Measurements from ENCODE around the gene SFXN5. TPM values are rescaled to one million over a fixed set of nuclear protein-coding genes. Genes with fewer than 3 reads are reported as not detected.

SFXN5 gene
- total and polyA plus RNA-seq, 2 donors (not counting 3 experiments of a cell fraction or from before 2014, with no cell fraction given): 18.7 to 28.6 TPM

- no peak overlapping the region for H3K4me2 ChIP-seq (ENCODE audit: insufficient read depth, low read length)
- H4K20me1 ChIP-seq (replicated peaks; ENCODE audit: control insufficient read depth, extremely low read depth, insufficient read depth, low read length): no peaks in the 10 kb centered on the region
- H3K9me3 ChIP-seq (replicated peaks; ENCODE audit: control insufficient read depth, insufficient read depth, low read length): no peaks in the 10 kb centered on the region
- H3K27me3 ChIP-seq (ENCODE audit: control insufficient read depth in 2 of 2, insufficient read depth in 2 of 2, low read length in 2 of 2): no peaks in the 10 kb centered on the region
- POLR2A ChIA-PET: no interaction called here
- DNase-seq (ENCODE audit: low read depth, low spot score): no peak
- dilution Hi-C loops (cut with MboI; ENCODE audit: extremely low pct_ligation_motif_present, low sequenced_read_pairs) (no loop called here), intact Hi-C loops (cut with micrococcal nuclease) (no loop called here)
- H2AFZ ChIP-seq (ENCODE audit: low read depth, low read length): no peak overlapping the region
- H3K27ac ChIP-seq (ENCODE audit: insufficient read depth, low read depth, low read length): no peak overlapping the region
- no peaks in the 10 kb centered on the region for H3K79me2 ChIP-seq (ENCODE audit: control insufficient read depth, insufficient read depth, low read length)
- H3K36me3 ChIP-seq (ENCODE audit: control insufficient read depth in 2 of 2, extremely low read depth in 1 of 2, insufficient read depth in 2 of 2, low read length in 2 of 2): no peaks in the 10 kb centered on the region
- no peak overlapping the region for H3K9ac ChIP-seq (replicated peaks; ENCODE audit: extremely low read depth, insufficient read depth, low read length)
- H3K4me1 ChIP-seq (ENCODE audit: control insufficient read depth, extremely low read depth, insufficient read depth, low read length): no peaks in the 10 kb centered on the region
- no peak for TF ChIP-seq GATA2 (IDR thresholded peaks at IDR 0.05; ENCODE audit: insufficient read depth, insufficient read length, low read depth, low read length)
- no peak for TF ChIP-seq MAX (IDR thresholded peaks at IDR 0.05; ENCODE audit: insufficient read depth, insufficient read length)
- H3K4me3 ChIP-seq (replicated peaks in 1 of 3; ENCODE audit: insufficient read depth in 1 of 3, low read depth in 1 of 3, low read length in 3 of 3): no peak overlapping the region
- no peaks in the 10 kb centered on the region for H3K9me1 ChIP-seq (replicated peaks; ENCODE audit: control insufficient read depth, extremely low read depth, insufficient read depth, low read length)
- no peak for FAIRE-seq
- CTCF ChIA-PET: interaction anchor here (1.5 kb wide), 1 partner anchor 55 kb away, joined by 4 read pairs; the partner anchor contains the start of gene SPR
- BruUV-seq (replicated peaks): no TSS peak
Measured at GRCh38 chr2:72942293-72942692, 129.2 kb downstream of the SFXN5 start.

GRCh38 chr2:72940786-72941185, 130.7 kb downstream of the SFXN5 start:
- dilution Hi-C loops (cut with MboI; ENCODE audit: extremely low pct_ligation_motif_present, low sequenced_read_pairs): no loop called here
- no peak overlapping the region for H2AFZ ChIP-seq (ENCODE audit: low read depth, low read length)
- no peaks in the 10 kb centered on the region for H3K79me2 ChIP-seq (ENCODE audit: control insufficient read depth, insufficient read depth, low read length)
- H3K27ac ChIP-seq (ENCODE audit: insufficient read depth, low read depth, low read length): no peak overlapping the region
- H3K9me3 ChIP-seq (replicated peaks; ENCODE audit: control insufficient read depth, insufficient read depth, low read length): no peaks in the 10 kb centered on the region
- H4K20me1 ChIP-seq (replicated peaks; ENCODE audit: control insufficient read depth, extremely low read depth, insufficient read depth, low read length): no peaks in the 10 kb centered on the region
- H3K4me1 ChIP-seq (ENCODE audit: control insufficient read depth, extremely low read depth, insufficient read depth, low read length): no peaks in the 10 kb centered on the region
- BruUV-seq (replicated peaks): no TSS peak
- H3K4me2 ChIP-seq (ENCODE audit: insufficient read depth, low read length): no peak overlapping the region
- no peak for TF ChIP-seq EZH2 (IDR thresholded peaks at IDR 0.05; ENCODE audit: borderline replicate concordance, low read depth, low read length, severe bottlenecking)
- no peak for TF ChIP-seq POLR2AphosphoS5 (IDR thresholded peaks at IDR 0.05; ENCODE audit: insufficient read depth, low read depth, low read length)
- no peak for TF ChIP-seq GATA2 (IDR thresholded peaks at IDR 0.05; ENCODE audit: insufficient read depth, insufficient read length, low read depth, low read length)
- TF ChIP-seq POLR2A (IDR thresholded peaks at IDR 0.05; ENCODE audit: low read depth, low read length): no peak
- TF ChIP-seq MAX (IDR thresholded peaks at IDR 0.05; ENCODE audit: insufficient read depth, insufficient read length): no peak
- TF ChIP-seq MYC (IDR thresholded peaks at IDR 0.05; ENCODE audit: low read depth, low read length): no peak
- no peak for TF ChIP-seq CTCF (IDR thresholded peaks at IDR 0.05; ENCODE audit: extremely low read depth in 1 of 2, insufficient read depth in 1 of 2, low read depth in 1 of 2, low read length in 2 of 2)
- TF ChIP-seq FOS (IDR thresholded peaks at IDR 0.05; ENCODE audit: borderline replicate concordance, insufficient read depth, low read length): no peak
- TF ChIP-seq JUN (IDR thresholded peaks at IDR 0.05; ENCODE audit: borderline replicate concordance, insufficient read depth, insufficient read length, low read depth): no peak
- peaks cover 0 to 5% of the 10 kb centered on the region in 2 experiments for H3K27me3 ChIP-seq (ENCODE audit: control insufficient read depth in 2 of 2, insufficient read depth in 2 of 2, low read length in 2 of 2)
- no peaks in the 10 kb centered on the region for H3K9me1 ChIP-seq (replicated peaks; ENCODE audit: control insufficient read depth, extremely low read depth, insufficient read depth, low read length)
- FAIRE-seq (no peak), DNase-seq (ENCODE audit: low read depth, low spot score) (no peak)
- CTCF ChIA-PET: interaction anchor here (0.8 to 1.6 kb wide), 3 partner anchors 23 to 53 kb away, joined by 4 read pairs; partner anchors contain the start of gene SPR
- no peaks in the 10 kb centered on the region for H3K36me3 ChIP-seq (ENCODE audit: control insufficient read depth in 2 of 2, extremely low read depth in 1 of 2, insufficient read depth in 2 of 2, low read length in 2 of 2)
- POLR2A ChIA-PET: no interaction called here
- no peak overlapping the region for H3K4me3 ChIP-seq (replicated peaks in 1 of 3; ENCODE audit: insufficient read depth in 1 of 3, low read depth in 1 of 3, low read length in 3 of 3)
- intact Hi-C loops (cut with micrococcal nuclease): no loop called here
- no peak overlapping the region for H3K9ac ChIP-seq (replicated peaks; ENCODE audit: extremely low read depth, insufficient read depth, low read length)
